DMS153 treated with DMSO at 0.1 percent for 48 hours (cell line): ENCODE measurements around the gene PPP2R3B.
"Not testable (repeated sequence)": the region's sequence is repeated elsewhere in the genome, so short reads cannot be mapped to it uniquely, and the experiment has no call there.

Experiments
- DNase-seq: peaks from one replicate; lab custom pipeline; 2025; ENCODE audit not compliant: unreplicated experiment; lab: John Stamatoyannopoulos, UW

PPP2R3B gene

DNA sequence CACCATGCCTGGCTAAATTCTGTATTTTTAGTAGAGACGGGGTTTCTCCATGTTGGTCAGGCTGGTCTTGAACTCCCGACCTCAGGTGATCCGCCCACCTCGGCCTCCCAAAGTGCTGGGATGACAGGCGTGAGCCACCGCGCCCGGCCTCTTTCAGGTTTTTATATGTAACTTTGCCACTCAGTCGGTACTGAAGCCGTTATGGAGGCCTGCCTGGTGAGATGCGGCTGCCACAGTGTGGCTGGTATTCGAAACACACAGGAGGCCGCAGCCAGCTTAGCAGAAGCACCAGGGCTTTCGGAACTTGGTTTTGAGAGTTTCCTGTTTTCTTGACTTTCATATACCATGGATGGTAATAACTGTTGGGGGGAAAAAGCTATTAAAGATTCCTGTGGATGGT lies 62.0 kb downstream of the PPP2R3B start:
- not testable (repeated sequence) for DNase-seq

DNA sequence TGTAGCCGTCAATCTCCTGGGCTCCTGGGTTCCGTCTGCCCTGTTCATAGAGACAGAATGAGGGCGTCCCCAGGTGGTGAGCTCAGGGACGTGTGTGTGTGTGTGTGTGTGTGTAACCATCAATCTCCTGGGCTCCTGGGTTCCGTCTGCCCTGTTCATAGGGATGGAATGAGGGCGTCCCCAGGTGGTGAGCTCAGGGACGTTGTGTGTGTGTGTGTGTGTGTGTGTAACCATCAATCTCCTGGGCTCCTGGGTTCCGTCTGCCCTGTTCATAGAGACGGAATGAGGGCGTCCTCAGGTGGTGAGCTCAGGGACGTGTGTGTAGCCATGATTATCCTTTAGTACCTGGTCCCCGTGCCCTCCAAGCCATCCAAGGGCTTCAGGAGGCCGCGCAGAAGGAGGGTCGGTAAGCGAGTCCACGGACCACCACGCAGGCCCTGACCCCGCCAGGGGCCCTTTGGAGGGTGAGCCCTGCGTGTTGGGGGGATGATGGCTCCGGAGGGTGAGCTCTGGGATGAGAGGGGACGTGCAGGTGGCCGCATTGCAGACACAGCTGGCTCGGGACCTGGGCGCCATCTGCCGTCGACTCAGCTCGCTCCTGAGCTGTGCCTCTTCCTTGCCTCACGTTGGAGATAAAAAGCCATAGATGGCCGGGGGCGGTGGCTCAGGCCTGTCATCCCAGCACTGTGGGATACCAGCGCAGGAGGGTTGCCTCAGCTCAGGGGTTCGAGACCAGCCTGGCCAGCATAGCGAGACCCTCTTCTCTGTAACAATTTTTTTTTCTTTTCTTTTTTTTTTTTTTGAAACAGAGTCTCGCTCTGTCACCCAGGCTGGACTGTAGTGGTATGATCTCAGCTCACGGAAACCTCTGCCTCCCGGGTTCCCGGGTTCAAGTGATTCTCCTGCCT lies 62.7 kb downstream of the PPP2R3B start:
- no peak for DNase-seq

GRCh38 chrX:320126-320783 lies 66.5 kb downstream of the PPP2R3B start:
- DNase-seq = no peak

DNA sequence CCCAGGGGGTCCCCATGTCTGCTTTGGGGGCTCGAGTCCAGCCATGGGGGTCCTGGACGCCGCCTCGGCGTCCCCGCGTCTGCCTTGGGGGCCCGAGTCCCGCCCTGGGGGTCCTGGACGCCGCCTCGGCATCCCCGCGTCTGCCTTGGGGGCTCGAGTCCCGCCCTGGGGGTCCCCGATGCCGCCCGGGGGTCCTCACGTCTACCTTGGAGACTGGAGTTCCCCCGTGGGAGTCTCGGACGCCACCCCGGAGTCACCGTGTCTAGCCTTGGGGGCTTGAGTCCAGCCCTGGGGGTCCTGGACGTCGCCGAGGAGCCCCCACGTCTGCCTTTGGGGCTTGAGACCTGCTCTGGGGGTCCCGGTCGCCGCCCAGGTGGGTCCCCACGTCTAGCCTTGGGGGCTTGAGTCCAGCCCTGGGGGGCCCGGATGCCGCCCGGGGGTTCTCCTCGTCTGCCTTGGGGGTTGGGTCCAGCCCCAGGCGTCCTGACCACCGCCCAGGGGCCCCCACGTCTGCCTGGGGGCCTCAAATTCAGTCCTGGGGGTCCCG lies 67.1 kb downstream of the PPP2R3B start:
- DNase-seq = no peak

GRCh38 chrX:318739-319578 lies 67.7 kb downstream of the PPP2R3B start, which contains the start of gene GTPBP6:
Gene GTPBP6, minus strand, starts transcription at chrX:318796. Its CDS starts 9 bp downstream, at chrX:318787.
- no peak for DNase-seq

- DNase-seq = no peak
These were observed 68.5 kb downstream of the PPP2R3B start for GRCh38 chrX:318068-318738.

DNA sequence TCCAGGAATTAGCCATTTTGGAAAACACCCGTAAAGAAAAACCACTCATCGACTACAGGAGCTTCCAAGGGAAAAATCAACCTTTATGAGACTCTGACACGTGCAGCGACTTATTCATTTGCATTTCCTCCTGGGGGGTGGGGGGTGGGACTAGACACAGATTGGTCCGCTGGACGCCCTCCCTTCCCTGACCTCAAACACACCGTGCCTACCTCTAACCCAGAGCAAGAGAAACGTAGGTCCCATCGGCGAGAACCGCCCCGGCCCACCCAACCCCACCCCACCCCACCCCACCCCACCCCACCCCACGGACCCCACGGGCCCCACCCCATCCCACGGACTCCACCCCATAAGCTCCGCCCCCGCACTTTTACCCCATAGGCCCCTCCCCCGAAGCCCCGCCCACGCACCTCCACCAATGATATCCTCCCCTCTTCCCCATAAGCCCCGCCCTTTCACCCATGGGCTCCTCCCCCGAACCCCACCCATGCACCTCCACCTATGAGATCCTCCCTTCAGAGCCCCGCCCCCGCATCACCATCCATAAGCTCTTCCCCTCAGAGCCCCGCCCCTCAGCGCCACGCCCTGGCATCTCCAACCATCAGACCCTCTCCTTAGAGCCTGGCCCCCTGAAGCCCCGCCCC lies 69.2 kb downstream of the PPP2R3B start:
- DNase-seq = no peak

DNA sequence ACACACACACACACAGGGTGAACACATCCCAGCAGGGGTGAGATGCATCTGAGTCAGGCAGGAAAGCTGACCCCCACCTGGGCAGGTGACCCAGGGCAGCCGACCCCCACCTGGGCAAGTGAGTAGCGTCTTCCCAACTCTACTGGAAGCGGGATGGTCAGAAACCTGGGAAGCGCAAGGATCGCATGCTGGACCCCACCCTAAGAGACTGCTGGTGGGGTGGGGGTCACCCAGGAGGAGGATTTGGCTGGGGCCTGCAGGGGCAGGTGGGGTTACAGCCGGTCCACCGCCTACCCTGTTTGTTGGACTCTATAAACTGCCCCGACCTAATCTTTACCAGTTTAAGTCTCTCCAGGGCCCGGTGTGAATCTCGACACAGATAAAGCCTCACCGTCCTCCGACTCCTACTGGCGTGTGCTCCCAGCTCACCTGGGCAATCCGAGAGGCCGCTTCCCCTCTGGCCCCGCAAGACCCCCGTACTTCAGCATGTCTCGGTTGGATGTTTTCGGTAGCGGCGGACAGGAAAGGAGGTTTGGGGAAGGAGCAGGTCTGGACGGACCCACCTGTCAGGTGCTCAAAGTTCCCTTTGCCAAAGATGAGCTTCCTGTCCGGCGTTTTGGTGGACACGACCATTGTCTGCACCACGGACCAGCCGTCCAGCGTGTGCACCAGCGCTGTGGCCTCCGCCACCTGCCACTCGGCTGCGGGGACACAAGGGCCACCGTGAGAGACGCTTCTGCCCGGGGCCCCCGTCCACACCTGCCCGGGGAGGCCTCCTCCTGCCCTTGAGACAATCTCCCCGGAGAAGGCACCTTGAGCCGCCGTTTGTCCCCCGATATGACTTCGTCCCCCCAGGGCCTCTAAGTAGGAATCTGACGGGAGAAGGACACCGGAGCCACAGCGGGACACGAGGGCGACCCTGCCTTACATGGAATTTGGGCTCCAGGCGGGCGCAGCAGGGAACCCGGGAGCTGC lies 70.1 kb downstream of the PPP2R3B start:
- no peak for DNase-seq

GRCh38 chrX:314781-315595 lies 71.7 kb downstream of the PPP2R3B start:
- DNase-seq = no peak

GRCh38 chrX:314049-314448 lies 72.7 kb downstream of the PPP2R3B start:
- DNase-seq = no peak

- DNase-seq = no peak
These were observed 73.2 kb downstream of the PPP2R3B start for GRCh38 chrX:313546-313945.

- no peak for DNase-seq
These were observed 73.9 kb downstream of the PPP2R3B start for GRCh38 chrX:312621-313331.

GRCh38 chrX:311156-312129 lies 75.3 kb downstream of the PPP2R3B start:
- no peak for DNase-seq

- DNase-seq = no peak
These were observed 76.0 kb downstream of the PPP2R3B start for GRCh38 chrX:310621-311155.

- no peak for DNase-seq
These were observed 77.7 kb downstream of the PPP2R3B start for GRCh38 chrX:308821-309520.
